Suprapubic skin (tissue), 4 donors: Measurements from ENCODE around the gene GRAMD4. TPM values are rescaled to one million over a fixed set of nuclear protein-coding genes. Genes with fewer than 3 reads are reported as not detected.

Source experiments
- DNase-seq, 2 donors: peaks; one replicate each; pipeline ENCODE4 v3.0.0-alpha.2; 2019; ENCODE audit warnings: low spot score in 2 of 2
- H3K27ac ChIP-seq: fragments of 200-600 bp; sonication (generic); one replicate; pipeline ENCODE4 v1.5.1; 2019
- H3K27me3 ChIP-seq: fragments of 200-600 bp; sonication (generic); one replicate; pipeline ENCODE4 v1.5.1; 2019
- H3K36me3 ChIP-seq: fragments of 200-600 bp; sonication (generic); one replicate; pipeline ENCODE4 v1.5.1; 2019
- H3K4me1 ChIP-seq: fragments of 200-600 bp; sonication (generic); one replicate; pipeline ENCODE4 v1.5.1; 2019
- H3K4me3 ChIP-seq: fragments of 200-600 bp; sonication (generic); one replicate; pipeline ENCODE4 v1.5.1; 2019; ENCODE audit warnings: mild to moderate bottlenecking
- H3K9me3 ChIP-seq: fragments of 200-600 bp; sonication (generic); one replicate; pipeline ENCODE4 v1.5.1; 2019
- EP300 ChIP-seq: sonication (generic); formaldehyde crosslinking; IDR thresholded peaks from one replicate; pipeline ENCODE4 v1.6.1; 2017; ENCODE audit warnings: antibody characterized with exemption
- POLR2A ChIP-seq, 2 donors: fragments of 450-650 bp; IDR thresholded peaks; one replicate each; pipeline ENCODE4 v1.6.1; 2017; ENCODE audit warnings: antibody characterized with exemption in 2 of 2, mild to moderate bottlenecking in 2 of 2, moderate library complexity in 2 of 2
- POLR2AphosphoS5 ChIP-seq, 3 donors: sonication (generic); formaldehyde crosslinking; IDR thresholded peaks; one replicate each; pipeline ENCODE4 v1.6.1; 2017; ENCODE audit warnings: antibody characterized with exemption in 3 of 3
- WGBS: methylation state at CpG from one replicate; pipeline ENCODE4 v1.1.5; 2018; 5-methylcytosine and 5-hydroxymethylcytosine counted together
- total RNA-seq, 4 donors: library from RNA; depleted of rRNA; stranded (reverse); fragments of >200 nt; gene quantifications; one replicate each; pipeline ENCODE4 v1.1.0, GENCODE V29; 2016
- TF ChIP-seq, protein P1 (sequence below), 2 donors: fragments of 200-600 bp in 1 of 2; fragments of 450-650 bp in 1 of 2; sonication (generic) in 1 of 2; IDR thresholded peaks; one replicate each; pipeline ENCODE4 v1.5.1; 2016 to 2019; ENCODE audit warnings: antibody characterized with exemption in 2 of 2, mild to moderate bottlenecking in 1 of 2, moderate library complexity in 1 of 2

Gene GRAMD4
- total RNA-seq, 4 donors from 2014 or later = 64.1 to 230 (median 164) TPM

DNA sequence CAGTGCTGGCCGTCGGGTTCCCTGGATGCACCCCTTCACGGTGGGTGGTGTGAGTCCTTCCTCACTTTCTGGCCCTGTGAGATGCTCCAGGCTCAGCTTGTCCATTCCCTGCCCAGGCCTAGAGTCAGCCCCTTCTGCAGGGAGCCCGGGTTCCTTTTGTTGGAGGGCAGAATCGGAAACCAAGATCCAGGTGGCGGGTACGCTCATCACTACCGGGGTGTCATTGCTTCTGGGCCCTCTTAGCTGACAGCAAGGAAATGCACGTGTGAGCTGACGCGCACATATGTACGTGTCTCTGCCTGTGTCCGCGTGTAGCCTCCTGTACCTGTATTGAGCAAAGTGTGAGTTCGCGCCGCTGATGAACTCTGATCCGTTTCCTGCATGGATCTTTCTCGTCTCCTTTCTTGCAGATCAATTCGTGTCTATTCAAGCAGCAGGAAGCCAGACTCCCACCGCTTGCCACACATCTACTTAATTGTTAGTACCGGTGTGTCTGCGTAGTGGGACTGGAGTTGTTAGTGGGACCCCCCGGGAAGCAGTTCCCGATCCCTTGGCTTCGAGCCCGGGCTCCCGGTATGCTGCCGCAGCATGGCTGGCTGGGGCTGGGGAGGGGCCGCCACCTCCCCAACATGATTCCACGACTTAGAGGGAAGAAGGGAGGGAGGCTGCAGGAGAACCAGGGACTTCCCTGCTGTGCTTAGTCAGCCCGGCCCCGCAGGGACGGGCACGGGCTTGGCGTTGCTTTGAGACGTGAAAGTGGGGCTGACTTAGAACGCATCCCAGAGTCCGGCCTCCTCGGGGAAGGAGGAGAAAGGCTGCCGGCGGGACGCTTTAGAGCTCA, 35.9 kb upstream of the GRAMD4 start:
- Histone ChIP-seq H3K9me3 (no peaks in the 10 kb centered on the region), H3K27ac (peak overlapping the region; percentile 12), H3K4me1 (peaks cover 83% of the 10 kb centered on the region), H3K4me3 (peak overlapping the region; percentile 12), H3K27me3 (no peaks in the 10 kb centered on the region), H3K36me3 (no peaks in the 10 kb centered on the region)
- DNase-seq = peak in 1 of 2 donors; percentile 56
- 49% methylated on average over 27 of the region's 43 CpGs for WGBS
- TF ChIP-seq EP300 (no peak), POLR2A (IDR thresholded peaks at IDR 0.05) (no peak), POLR2AphosphoS5 (IDR thresholded peaks at IDR 0.05) (no peak)
- TF ChIP-seq, protein P1, sequence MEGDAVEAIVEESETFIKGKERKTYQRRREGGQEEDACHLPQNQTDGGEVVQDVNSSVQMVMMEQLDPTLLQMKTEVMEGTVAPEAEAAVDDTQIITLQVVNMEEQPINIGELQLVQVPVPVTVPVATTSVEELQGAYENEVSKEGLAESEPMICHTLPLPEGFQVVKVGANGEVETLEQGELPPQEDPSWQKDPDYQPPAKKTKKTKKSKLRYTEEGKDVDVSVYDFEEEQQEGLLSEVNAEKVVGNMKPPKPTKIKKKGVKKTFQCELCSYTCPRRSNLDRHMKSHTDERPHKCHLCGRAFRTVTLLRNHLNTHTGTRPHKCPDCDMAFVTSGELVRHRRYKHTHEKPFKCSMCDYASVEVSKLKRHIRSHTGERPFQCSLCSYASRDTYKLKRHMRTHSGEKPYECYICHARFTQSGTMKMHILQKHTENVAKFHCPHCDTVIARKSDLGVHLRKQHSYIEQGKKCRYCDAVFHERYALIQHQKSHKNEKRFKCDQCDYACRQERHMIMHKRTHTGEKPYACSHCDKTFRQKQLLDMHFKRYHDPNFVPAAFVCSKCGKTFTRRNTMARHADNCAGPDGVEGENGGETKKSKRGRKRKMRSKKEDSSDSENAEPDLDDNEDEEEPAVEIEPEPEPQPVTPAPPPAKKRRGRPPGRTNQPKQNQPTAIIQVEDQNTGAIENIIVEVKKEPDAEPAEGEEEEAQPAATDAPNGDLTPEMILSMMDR (IDR thresholded peaks at IDR 0.05) = no peak

DNA sequence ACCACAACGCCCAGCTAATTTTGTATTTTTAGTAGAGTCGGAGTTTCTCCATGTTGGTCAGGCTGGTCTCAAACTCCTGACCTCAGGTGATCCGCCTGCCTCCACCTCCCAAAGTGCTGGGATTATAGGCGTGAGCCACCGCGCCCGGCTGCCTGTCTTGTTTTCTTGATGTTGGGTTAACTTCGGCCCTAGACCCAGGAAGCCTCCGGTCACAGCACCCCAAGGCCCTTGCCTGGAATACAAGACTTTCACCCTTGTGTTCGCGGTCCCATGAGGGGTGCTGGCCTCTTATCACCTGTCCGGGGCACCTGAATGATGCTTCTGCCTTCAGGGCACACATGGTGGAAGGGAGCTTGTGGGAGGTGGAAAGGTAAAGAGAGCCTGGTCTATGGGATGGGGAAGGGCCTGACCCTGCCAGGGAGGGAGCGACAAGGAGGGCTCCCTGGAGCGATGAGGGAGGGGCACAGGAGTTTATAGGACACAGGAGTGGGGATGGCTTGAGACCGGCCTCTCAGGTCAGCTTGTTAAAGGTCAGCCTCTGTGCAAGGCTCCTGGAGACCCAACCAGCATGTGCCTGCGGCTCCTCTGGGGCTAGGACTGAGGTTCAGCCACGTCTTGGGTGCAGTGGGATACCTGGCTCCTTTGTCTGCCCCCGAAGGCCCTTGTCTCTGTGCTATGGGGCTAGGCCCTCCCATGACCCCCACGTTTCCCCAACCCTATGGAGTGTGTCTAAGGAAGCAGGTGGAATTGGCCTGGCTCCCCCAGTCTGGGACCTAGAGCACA, 34.7 kb upstream of the GRAMD4 start:
- WGBS = 93% methylated on average over 18 of the region's 19 CpGs
- H3K4me1 ChIP-seq = peaks cover 81% of the 10 kb centered on the region
- DNase-seq = no peak
- no peaks in the 10 kb centered on the region for H3K9me3 ChIP-seq
- H3K27me3 ChIP-seq = no peaks in the 10 kb centered on the region
- H3K27ac ChIP-seq = no peak overlapping the region
- H3K36me3 ChIP-seq = no peaks in the 10 kb centered on the region
- no peak overlapping the region for H3K4me3 ChIP-seq
- TF ChIP-seq, protein P1 (IDR thresholded peaks at IDR 0.05) = no peak
- TF ChIP-seq POLR2A (IDR thresholded peaks at IDR 0.05) (no peak), EP300 (no peak), POLR2AphosphoS5 (IDR thresholded peaks at IDR 0.05) (no peak)

DNA sequence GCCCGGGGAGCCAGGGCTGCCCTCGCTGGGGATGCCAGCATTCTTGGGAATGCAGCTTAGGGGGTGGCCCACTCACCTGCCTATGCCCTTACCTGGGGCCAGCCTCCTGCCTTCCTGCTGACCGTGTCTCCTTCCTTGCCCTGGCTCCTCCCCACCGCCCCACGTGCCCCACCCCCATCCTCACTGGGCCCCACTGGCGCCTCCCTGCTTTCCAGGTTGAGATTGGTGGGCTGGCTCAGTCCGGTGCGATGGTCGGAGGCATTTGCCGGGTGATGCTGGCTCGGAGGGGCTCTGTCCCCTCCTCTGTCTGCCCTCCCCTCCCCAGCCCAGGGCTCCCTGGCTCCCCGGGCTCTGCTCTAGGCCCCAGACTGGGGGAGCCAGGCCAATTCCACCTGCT, 34.1 kb upstream of the GRAMD4 start:
- DNase-seq = no peak
- WGBS = 90% methylated on average over 11 of the region's 12 CpGs

DNA sequence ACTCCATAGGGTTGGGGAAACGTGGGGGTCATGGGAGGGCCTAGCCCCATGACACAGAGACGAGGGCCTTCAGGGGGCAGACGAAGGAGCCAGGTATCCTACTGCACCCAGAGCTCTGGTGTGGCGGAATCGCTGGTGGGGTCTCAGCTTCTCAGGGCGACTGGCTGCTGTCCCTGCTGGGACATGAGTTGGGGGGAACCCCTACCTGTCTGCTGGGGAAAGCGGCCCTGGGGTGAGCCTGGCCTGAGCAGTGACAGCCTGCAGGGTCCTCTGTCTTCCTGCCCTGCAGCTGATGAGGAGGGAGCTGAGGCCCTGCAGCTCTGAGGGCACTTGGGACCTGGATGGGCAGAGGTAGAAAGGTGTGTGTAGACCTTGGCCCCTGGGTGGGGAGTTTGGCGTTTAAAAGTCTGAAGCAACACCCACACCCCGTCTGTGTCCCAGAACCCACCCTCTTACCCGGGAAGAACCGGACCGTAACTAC, 33.6 kb upstream of the GRAMD4 start:
- H3K36me3 ChIP-seq = no peaks in the 10 kb centered on the region
- WGBS = 90% methylated on average over 9 of the region's 12 CpGs
- no peak overlapping the region for H3K27ac ChIP-seq
- H3K27me3 ChIP-seq = no peaks in the 10 kb centered on the region
- TF ChIP-seq POLR2A (IDR thresholded peaks at IDR 0.05) = no peak
- no peak for TF ChIP-seq EP300
- H3K9me3 ChIP-seq = no peaks in the 10 kb centered on the region
- H3K4me3 ChIP-seq = no peak overlapping the region
- no peak for DNase-seq
- peaks cover 76% of the 10 kb centered on the region for H3K4me1 ChIP-seq

More for the DNA sequence above, 34.1 kb upstream of the GRAMD4 start:
- Histone ChIP-seq H3K27ac (no peak overlapping the region), H3K9me3 (no peaks in the 10 kb centered on the region), H3K36me3 (no peaks in the 10 kb centered on the region), H3K4me1 (peaks cover 77% of the 10 kb centered on the region), H3K27me3 (no peaks in the 10 kb centered on the region), H3K4me3 (no peak overlapping the region)
- TF ChIP-seq EP300 (no peak), POLR2A (IDR thresholded peaks at IDR 0.05) (no peak), POLR2AphosphoS5 (IDR thresholded peaks at IDR 0.05) (no peak)
- TF ChIP-seq, protein P1 (IDR thresholded peaks at IDR 0.05) = no peak

DNA sequence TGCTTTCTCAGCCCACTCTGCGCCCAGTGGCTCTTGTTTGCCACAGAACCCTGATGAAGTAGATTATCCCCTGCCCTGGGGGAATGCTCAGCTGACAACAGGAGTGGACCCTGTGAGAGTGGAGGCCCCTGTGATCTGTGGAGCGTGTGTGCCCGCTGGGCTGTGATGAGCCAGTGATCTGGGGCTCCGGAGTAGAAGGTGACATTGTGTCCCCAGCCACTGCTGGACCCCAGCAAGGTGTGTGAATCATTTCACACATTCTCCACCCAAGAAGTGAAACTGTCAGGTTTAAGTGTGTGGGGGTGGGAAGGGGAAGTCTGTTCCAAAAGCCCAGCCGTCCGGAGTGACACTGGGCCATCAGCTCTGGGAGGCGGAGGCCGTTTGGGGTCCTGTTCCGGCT, 33.1 kb upstream of the GRAMD4 start:
- Histone ChIP-seq H3K27ac (no peak overlapping the region), H3K4me3 (no peak overlapping the region), H3K27me3 (no peaks in the 10 kb centered on the region), H3K9me3 (no peaks in the 10 kb centered on the region), H3K4me1 (peaks cover 74% of the 10 kb centered on the region), H3K36me3 (no peaks in the 10 kb centered on the region)
- TF ChIP-seq POLR2AphosphoS5 (IDR thresholded peaks at IDR 0.05) = no peak
- TF ChIP-seq EP300 = no peak
- TF ChIP-seq, protein P1 (IDR thresholded peaks at IDR 0.05) = no peak
- no peak for TF ChIP-seq POLR2A (IDR thresholded peaks at IDR 0.05)
- no peak for DNase-seq
- WGBS = 94% methylated on average over 7 of the region's 9 CpGs
